ENCODE measurements around the gene ASB1.

The ASB1 gene

DNA sequence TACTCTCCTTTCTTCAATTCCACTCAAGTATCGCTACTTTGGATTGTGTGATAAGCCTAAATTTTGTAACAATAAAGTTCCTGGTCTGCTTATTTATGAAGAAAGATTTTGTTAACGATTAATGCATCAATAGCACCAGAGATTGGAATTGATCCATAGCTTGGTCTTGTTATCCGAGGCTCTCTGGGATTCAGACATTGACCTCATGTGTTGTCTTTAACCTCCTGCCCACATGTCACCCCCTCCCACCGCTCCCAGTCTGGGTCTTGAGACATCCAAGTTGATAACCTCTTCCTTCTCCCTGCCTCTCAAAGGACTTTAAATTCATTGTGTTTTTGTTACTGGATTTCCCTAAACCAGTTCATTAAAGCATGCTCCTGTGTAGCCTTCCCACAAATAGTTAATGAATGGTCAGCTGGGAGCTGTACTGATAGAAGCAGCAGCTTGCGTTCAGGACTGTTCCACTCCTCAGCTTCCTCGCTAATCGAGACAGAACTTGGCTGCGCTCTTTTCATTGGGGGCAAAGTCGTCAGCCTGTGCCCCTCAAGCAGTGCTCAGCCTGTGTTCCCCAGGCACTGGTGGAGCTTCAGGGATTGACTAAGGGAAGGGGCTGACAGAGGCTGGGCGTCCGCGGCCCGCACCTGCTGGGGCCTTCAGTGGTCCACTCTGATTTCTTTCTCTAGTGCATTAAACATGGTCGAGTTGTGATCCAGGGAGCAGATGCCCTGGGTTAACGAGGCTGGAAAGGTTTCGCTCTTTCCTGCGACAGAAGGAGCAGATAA lies 18.9 kb downstream of the ASB1 start:
- TF ChIP-seq, protein P1, sequence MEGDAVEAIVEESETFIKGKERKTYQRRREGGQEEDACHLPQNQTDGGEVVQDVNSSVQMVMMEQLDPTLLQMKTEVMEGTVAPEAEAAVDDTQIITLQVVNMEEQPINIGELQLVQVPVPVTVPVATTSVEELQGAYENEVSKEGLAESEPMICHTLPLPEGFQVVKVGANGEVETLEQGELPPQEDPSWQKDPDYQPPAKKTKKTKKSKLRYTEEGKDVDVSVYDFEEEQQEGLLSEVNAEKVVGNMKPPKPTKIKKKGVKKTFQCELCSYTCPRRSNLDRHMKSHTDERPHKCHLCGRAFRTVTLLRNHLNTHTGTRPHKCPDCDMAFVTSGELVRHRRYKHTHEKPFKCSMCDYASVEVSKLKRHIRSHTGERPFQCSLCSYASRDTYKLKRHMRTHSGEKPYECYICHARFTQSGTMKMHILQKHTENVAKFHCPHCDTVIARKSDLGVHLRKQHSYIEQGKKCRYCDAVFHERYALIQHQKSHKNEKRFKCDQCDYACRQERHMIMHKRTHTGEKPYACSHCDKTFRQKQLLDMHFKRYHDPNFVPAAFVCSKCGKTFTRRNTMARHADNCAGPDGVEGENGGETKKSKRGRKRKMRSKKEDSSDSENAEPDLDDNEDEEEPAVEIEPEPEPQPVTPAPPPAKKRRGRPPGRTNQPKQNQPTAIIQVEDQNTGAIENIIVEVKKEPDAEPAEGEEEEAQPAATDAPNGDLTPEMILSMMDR (IDR thresholded peaks at IDR 0.05; ENCODE audit: insufficient read depth, low read depth, low read length, missing control alignments) = no peak
- no peak overlapping the region for H3K4me3 ChIP-seq (ENCODE audit: low read depth, low read length)
- DNase-seq (ENCODE audit: low read depth) = no peak

DNA sequence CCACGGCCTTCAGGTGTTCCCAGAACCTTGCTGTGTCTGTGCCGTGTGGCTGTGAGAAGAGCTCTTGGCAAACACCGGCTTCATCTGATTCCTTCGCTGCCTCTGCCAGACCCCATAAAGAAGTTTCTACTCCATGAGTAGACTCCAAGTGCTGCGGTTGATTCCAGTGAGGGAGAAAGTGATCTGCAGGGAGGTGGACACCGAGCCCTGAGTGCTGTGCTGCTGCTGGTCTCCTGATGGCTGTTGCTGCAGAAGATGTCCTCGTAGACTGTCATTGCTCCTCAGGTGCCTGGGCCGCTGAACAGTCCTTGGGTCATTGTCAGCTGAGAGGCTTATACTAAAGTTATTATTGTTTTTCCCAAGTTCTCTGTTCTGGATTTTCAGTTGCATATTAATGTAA lies 19.6 kb downstream of the ASB1 start:
- DNase-seq (ENCODE audit: low read depth) = no peak
- TF ChIP-seq, protein P1 (IDR thresholded peaks at IDR 0.05; ENCODE audit: insufficient read depth, low read depth, low read length, missing control alignments) = no peak
- H3K4me3 ChIP-seq (ENCODE audit: low read depth, low read length) = no peak overlapping the region

DNA sequence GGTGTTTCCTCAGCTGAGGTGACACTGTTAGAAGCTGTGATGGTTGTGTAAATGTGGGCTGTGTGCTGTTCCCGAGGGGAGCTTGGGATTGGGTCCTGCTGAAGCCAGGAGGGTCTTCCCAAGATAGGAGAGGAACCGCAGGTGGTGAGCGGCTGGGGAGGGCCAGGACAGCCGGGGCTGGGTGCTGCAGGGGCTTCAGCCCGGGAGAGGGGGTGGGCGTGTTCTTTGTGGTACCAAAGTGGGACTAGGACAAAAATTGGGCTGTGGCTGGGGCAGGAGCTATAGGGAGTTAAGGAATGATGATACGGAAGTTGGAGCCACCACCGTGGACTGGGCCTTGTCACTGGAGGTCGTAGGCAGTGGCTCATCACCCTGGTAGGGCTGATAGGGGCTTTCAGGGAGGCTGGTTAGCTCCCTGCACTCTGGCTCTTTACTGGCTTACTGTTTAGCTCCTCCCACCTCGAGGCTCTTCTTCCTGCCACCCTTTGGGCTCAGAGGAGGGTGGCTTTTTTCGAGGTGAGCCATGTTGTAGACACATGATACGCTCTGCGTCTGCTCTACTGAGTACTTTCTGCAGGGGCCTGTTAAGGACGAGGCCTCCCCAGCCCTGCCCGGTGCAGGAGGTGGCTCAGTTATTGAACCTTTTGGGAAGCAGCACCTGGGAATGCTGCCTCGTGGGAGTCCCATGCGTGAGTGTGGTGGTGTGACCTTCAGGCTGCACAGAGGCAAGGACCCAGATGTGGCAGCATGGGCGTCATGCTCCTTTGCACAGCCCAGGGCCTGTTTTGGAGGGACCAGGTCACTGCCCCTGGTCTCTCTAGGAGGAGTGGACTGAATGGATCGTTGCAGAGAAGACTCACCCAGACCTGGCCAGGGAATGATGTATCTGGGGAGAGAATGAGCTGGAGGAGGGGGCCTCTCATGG lies 21.6 kb downstream of the ASB1 start:
- TF ChIP-seq, protein P1 (IDR thresholded peaks at IDR 0.05; ENCODE audit: insufficient read depth, low read depth, low read length, missing control alignments) = no peak
- no peak overlapping the region for H3K4me3 ChIP-seq (ENCODE audit: low read depth, low read length)
- DNase-seq (ENCODE audit: low read depth) = no peak

DNA sequence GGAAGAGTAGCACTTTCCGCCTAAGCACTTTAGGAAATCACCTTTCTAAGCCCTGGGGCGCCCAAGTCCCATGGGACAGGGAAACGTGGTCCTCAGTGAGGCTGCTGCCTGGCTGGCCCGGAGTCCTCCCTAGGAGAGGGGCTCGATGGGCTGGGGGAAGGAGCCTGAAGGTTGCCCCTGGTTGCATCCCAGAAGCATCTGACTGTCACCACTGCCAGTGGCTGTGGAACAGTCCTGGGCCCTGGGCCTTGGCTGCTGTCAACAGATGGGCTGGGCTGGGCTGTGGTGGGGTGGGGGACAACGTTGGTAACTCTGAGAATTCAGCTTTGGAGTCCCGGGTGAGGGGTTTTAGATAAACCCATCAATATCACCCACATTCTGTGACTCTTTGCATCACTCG lies 22.5 kb downstream of the ASB1 start:
- no peak for DNase-seq (ENCODE audit: low read depth)
- H3K4me3 ChIP-seq (ENCODE audit: low read depth, low read length) = no peak overlapping the region
- TF ChIP-seq, protein P1 (IDR thresholded peaks at IDR 0.05; ENCODE audit: insufficient read depth, low read depth, low read length, missing control alignments) = no peak

DNA sequence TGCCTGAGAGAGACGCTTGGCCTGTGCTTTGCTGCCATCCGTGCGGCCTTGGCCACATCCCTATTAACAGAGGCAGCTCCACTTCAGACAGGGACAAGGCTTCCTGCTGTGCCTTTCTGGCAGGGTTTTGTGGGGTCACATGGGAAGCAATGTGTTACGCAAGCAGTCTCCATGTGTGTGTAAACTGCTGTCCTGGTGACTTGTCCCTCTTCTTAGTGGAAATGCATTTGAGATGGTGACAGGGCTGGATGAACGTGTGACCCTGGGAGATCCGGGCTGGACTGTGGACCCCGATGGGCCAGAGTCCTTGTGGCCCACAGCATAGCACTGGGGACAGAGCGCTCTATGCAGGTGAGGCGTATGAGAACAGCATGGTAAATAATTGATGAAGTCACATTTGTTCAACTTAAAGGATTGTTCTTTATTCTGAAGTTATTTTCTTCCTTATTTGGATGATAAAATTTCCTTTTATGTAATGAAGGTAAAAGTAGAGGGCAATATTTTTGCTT lies 23.2 kb downstream of the ASB1 start:
- no peak for DNase-seq (ENCODE audit: low read depth)
- TF ChIP-seq, protein P1 (IDR thresholded peaks at IDR 0.05; ENCODE audit: insufficient read depth, low read depth, low read length, missing control alignments) = no peak

DNA sequence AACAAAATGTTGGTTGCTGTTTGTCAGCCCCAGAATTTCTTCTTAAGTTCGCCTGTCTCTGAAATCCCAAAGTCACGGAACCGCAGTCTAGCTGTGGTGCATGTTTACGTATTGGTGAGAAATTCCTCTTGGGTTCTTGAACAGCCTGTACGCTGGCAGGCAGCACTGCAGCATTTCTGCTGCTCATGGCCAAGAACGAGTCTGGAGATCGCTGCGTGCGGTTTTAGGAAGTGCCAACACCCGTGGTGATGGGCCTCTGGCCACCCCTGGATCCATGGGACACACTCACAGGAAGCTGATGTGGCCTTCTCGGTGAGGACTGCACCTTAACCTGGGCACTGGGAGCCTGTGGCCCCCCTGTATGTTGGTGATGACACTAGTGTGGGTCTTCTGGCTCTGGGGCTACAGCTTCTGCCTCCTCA lies 23.7 kb downstream of the ASB1 start:
- TF ChIP-seq, protein P1 (IDR thresholded peaks at IDR 0.05; ENCODE audit: insufficient read depth, low read depth, low read length, missing control alignments) = no peak
- no peak overlapping the region for H3K4me3 ChIP-seq (ENCODE audit: low read depth, low read length)
- DNase-seq (ENCODE audit: low read depth) = no peak

More for the DNA sequence above, 23.2 kb downstream of the ASB1 start:
- no peak overlapping the region for H3K4me3 ChIP-seq (ENCODE audit: low read depth, low read length)
